ENCODE results near the gene ST6GALNAC6. TPM values are rescaled to one million over a fixed set of nuclear protein-coding genes. Genes with fewer than 3 reads are reported as not detected.
"Not testable (repeated sequence)": the region's sequence is repeated elsewhere in the genome, so short reads cannot be mapped to it uniquely, and the experiment has no call there.

ST6GALNAC6 gene
- total RNA-seq, 1 donor from 2014 or later = 27.4 TPM

GRCh38 chr9:127871531-127871930 is 27.9 kb downstream of the ST6GALNAC6 start:
- Mint-ChIP-seq H3K4me3 (no peak overlapping the region), H3K27ac (ENCODE audit: unreplicated experiment) (peak overlapping the region; percentile 35), H3K36me3 (ENCODE audit: low read depth) (no peaks in the 10 kb centered on the region), H3K27me3 (ENCODE audit: low read depth) (no peaks in the 10 kb centered on the region), H3K4me1 (peaks cover 3% of the 10 kb centered on the region), H3K9me3 (no peaks in the 10 kb centered on the region)
- DNase-seq (ENCODE audit: low read depth, low spot score) = no peak
- TF ChIP-seq CTCF (conservative IDR thresholded peaks at IDR 0.05) = no peak

- Mint-ChIP-seq H3K4me1 (peaks cover 3% of the 10 kb centered on the region), H3K36me3 (ENCODE audit: low read depth) (no peaks in the 10 kb centered on the region), H3K27me3 (ENCODE audit: low read depth) (no peaks in the 10 kb centered on the region), H3K4me3 (no peak overlapping the region), H3K9me3 (no peaks in the 10 kb centered on the region), H3K27ac (ENCODE audit: unreplicated experiment) (peak overlapping the region; percentile 78)
- DNase-seq (ENCODE audit: low read depth, low spot score) = no peak
- no peak for TF ChIP-seq CTCF (conservative IDR thresholded peaks at IDR 0.05)
These were observed 28.5 kb downstream of the ST6GALNAC6 start for GRCh38 chr9:127870887-127871286.

- H3K27ac Mint-ChIP-seq (ENCODE audit: unreplicated experiment) = not testable (repeated sequence)
These were observed 29.3 kb downstream of the ST6GALNAC6 start for GRCh38 chr9:127870153-127870491.

GRCh38 chr9:127869310-127870152 is 29.9 kb downstream of the ST6GALNAC6 start:
- no peaks in the 10 kb centered on the region for H3K27me3 Mint-ChIP-seq (ENCODE audit: low read depth)
- peak; percentile 98 for DNase-seq (ENCODE audit: low read depth, low spot score)
- H3K4me3 Mint-ChIP-seq = no peak overlapping the region
- H3K4me1 Mint-ChIP-seq = peaks cover 3% of the 10 kb centered on the region
- peak; percentile 92 for TF ChIP-seq CTCF (conservative IDR thresholded peaks at IDR 0.05)
- H3K27ac Mint-ChIP-seq (ENCODE audit: unreplicated experiment) = no peak overlapping the region
- H3K36me3 Mint-ChIP-seq (ENCODE audit: low read depth) = no peaks in the 10 kb centered on the region
- H3K9me3 Mint-ChIP-seq = no peaks in the 10 kb centered on the region

More at GRCh38 chr9:127870153-127870491, 29.3 kb downstream of the ST6GALNAC6 start:
- H3K4me1 Mint-ChIP-seq; H3K36me3 Mint-ChIP-seq (ENCODE audit: low read depth); DNase-seq (ENCODE audit: low read depth, low spot score); H3K4me3 Mint-ChIP-seq; H3K9me3 Mint-ChIP-seq; H3K27me3 Mint-ChIP-seq (ENCODE audit: low read depth): not testable (repeated sequence)
- peak; percentile 25 for TF ChIP-seq CTCF (conservative IDR thresholded peaks at IDR 0.05)

GRCh38 chr9:127868278-127868902 is 31.0 kb downstream of the ST6GALNAC6 start:
- Mint-ChIP-seq H3K4me1 (peaks cover 3% of the 10 kb centered on the region), H3K9me3 (no peaks in the 10 kb centered on the region), H3K36me3 (ENCODE audit: low read depth) (no peaks in the 10 kb centered on the region), H3K4me3 (no peak overlapping the region), H3K27ac (ENCODE audit: unreplicated experiment) (peak overlapping the region; percentile 29), H3K27me3 (ENCODE audit: low read depth) (no peaks in the 10 kb centered on the region)
- no peak for TF ChIP-seq CTCF (conservative IDR thresholded peaks at IDR 0.05)
- DNase-seq (ENCODE audit: low read depth, low spot score) = no peak
